Activated CD8-positive, alpha-beta memory T cell treated with anti-CD3 and anti-CD28 coated beads for 24 hours (primary cell): Measurements from ENCODE around the gene MPHOSPH6.
"Not testable (repeated sequence)": the region's sequence is repeated elsewhere in the genome, so short reads cannot be mapped to it uniquely, and the experiment has no call there.

Experiments
- DNase-seq: peaks from one replicate; pipeline ENCODE4 v3.0.0-alpha.2; 2020

The MPHOSPH6 gene

DNA sequence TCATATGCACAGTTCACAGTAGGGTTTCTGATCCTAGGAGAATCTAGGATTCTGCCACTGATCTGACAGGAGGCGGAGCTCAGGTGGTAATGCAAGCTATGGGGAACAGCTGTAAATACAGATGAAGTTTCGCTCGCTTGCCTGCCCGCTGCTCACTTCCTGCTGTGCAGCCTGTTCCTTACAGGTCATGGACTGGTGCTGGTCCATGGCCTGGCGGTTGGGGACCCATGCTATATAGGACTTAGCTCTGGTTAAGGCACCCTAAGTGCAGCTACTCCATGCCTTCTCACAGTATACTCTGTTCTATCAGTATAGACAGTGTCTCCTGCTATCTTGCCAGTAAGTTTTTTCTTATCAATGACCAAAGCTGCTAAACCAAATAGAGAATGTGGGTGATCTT, 2.4 kb downstream of the MPHOSPH6 start:
- DNase-seq, result no peak

DNA sequence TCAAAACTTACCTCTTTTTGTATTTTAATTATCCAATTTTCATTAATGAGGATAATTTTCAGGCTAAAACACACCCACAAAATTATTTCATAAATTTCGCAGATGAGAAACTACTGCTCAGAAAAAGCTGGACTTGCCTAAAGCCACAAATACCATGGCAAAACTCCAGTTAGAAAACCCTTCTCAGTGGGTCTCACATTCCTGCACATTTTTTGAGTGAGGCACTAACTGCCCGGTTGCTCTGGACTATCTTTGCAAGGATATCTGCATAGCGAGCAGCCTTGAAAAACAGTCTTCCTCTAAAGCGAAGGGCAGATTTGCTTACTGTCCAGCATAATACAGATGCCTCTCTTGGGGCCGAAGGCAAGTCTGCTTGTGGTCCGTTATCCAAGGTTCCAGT, 9.8 kb downstream of the MPHOSPH6 start:
- DNase-seq, result no peak

DNA sequence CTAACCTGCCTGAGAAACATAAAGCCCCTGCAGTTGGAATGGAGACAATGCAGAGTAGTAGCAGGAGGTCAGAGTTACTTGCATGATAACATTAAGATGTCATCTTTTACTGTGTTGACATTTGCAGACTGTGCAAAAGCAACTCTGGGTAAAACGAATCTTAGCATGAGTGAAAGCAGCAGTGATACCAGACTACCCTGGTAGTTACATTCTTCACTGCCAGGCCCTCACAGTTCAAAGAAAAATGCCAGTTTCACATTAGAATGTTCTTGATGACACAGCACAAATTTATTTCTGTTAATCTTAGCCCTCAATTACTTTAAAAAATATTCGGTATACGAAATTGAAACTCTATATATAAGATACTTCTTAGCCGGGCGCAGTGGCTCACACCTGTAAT, 12.2 kb downstream of the MPHOSPH6 start:
- no peak for DNase-seq

DNA sequence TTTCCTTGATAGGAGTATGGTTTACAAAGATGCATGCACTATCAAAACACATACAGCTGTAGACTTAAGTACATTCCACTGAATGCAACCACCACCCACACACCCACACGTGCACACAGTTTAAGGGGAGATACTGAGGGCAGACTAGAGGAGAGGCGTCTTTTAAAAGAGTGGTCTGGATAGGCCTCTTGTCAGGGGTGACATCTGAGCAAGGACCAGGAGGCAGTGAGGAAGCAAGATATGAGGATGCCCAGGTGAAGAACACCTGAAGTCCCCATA, 12.6 kb downstream of the MPHOSPH6 start:
- DNase-seq, result no peak

DNA sequence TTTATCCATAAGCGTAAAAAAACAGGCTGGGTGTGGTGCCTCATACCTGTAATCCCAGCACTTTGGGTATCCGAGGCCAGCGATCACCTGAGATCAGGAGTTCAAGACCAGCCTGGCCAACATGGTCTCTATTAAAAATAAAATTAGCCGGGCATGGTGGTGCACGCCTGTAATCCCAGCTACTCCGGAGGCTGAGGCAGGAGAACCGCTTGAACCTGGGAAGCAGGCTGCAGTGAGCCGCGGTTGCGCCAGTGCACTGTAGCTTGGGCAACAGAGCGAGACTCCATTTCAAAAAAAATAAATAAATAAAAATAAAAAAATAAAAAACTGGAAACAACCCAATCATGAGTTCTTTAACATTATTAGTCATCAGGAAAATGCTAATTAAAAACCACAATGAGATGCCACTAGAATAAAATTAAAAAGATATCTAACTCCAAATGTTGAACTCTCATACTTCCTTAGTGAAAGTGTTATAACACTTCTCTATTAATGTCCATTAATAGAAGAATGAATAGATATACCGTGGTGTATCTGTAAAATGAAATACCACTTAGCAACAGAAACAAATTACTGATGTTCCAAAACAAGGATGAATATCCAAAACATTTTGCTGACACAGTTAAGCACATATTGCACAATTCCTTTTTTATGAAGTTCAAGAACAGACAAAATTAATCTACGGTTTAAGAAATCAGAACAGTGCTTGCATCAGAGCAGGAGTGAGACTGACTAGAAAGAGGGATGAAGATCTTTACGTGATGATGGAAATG, 13.1 kb downstream of the MPHOSPH6 start:
- no peak for DNase-seq

DNA sequence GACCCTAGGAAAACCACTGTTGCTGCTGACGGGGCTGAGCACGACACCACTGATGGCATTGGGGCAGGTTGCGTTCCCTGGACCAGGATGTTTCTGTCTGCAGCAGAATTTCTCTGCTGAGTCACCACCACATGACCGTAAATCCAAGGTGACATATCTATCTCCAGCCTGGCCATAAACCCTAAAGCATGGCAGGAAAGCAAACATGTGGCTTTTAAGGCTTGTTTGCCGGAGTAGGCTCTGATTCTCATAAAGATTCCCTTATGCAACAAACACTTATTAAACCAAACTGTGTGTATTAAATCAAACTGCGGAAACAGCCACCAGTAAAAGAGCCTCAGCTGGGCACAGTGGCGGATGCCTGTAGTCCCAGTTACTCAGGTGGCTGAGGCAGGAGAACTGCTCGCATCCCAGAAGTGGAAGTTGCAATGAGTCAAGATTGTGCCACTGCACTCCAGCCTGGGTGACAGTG, 17.3 kb downstream of the MPHOSPH6 start:
- DNase-seq, result no peak

DNA sequence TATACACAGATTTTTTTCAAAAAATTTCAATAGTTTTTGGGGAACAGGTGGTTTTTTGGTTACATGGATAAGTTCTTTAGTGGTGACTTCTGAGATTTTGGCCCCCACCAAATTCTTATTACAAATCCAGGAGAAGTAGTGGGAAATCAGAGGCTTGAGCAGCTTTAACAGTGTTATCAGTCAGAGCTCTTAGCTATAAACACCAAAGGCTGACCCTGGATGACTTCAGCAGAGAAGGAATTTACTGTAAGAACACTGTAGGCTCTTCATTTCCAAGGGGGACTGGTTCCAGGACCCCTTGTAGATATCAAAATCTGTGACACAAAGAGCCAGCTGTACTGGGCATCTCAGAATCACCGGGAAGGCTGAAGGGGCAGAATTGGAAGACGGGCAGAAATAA, 17.8 kb downstream of the MPHOSPH6 start:
- DNase-seq, result no peak

DNA sequence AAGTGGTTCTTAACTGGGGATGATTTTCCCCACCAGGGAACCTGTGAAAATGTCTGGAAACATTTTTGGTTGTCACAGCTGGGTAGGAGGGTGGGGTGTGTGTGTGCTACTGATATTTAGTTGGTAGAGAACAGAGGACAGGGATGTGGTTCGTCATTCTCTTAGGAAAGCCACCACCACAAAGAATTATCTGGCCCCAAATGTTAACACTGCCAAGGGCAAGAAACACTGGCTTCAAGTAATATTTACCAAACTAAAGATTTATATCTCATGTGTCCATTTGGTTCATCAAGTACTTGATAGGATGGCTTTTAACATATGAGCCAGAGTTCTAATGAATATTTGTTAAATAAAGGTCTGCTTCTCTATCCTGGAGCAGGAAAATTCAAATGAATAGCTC, 19.5 kb downstream of the MPHOSPH6 start:
- DNase-seq, result no peak

DNA sequence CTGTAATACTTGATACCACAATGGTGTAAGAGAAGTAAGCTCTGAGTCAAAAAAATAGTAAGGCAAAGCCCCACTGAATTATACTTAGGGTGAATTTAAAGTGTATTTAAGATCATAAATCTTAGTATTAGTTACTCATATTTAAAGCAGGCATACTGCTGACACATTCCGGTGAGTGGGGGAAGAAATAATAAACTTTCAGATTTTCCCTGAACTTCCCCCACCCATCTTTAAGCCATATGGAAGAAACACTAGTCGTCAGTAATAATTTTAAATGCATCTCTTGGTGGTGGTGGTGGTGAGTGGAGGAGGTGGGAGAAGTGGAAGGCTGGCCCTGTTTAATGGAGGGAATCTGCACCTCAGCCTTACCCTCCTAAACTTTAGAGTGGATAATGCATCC, 20.5 kb downstream of the MPHOSPH6 start:
- DNase-seq, result no peak

DNA sequence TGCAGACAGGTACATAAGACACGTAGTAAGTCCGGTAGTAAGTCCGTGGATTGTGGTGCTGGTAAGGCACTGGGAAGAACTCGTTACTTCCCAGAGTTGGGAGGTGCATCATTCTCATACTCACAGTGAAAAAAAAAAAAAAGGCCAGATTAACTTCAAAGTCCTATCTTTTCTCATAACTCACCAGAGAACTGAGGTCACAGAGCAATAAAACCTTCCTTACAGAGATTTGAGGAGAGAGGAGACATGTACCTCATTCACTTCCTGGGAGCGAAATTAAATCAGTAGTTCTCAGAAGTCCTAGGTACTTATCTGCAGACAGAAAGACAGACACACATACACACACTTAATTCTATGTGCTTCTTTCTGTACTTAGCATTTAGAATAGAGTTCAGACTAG, 22.5 kb downstream of the MPHOSPH6 start:
- no peak for DNase-seq

DNA sequence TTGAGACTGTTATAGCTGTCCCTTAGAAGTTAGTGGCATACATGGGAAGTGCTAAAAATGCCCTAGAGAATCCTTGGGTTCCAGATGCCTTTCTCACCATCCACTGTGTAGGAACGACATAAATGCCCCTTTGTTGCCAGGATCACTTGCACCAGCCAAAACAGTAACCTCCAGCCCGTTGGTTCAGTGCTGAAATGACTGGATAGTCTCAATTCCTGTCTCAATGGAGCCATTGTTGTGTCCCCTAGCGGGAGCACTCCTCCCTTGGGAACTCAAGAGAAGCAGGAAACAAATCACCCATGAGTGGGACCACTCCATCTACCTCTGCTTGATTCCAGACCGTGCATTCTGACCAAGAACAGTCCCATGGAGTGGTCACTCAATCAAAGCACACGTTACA, 23.1 kb downstream of the MPHOSPH6 start:
- DNase-seq, result no peak

DNA sequence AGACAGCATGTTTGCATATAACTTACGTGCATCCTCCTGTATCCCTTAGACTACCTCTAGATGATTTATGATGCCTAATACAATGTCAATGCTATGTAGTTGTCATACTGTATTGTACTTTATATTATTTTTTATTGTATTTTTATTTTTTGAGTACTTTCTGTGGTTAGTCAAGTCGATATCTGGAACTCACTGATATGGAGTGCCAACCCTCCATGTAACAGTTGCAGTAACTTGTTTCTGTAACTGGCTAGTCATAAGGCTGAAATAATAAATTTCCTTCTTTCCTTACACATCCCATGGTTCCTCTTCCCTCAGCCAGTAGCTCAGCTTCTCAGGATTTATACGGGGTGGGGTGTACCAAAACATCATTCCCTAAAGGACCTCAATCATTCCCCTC, 23.5 kb downstream of the MPHOSPH6 start:
- DNase-seq, result no peak

DNA sequence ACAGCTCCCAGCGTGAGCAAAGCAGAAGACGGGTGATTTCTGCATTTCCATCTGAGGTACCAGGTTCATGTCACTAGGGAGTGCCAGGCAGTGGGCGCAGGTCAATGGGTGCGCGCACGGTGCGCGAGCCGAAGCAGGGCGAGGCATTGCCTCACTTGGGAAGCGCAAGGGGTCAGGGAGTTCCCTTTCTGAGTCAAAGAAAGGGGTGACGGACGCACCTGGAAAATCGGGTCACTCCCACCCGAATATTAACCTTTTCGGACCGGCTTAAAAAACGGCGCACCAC, 30.8 kb downstream of the MPHOSPH6 start:
- DNase-seq, result not testable (repeated sequence)

DNA sequence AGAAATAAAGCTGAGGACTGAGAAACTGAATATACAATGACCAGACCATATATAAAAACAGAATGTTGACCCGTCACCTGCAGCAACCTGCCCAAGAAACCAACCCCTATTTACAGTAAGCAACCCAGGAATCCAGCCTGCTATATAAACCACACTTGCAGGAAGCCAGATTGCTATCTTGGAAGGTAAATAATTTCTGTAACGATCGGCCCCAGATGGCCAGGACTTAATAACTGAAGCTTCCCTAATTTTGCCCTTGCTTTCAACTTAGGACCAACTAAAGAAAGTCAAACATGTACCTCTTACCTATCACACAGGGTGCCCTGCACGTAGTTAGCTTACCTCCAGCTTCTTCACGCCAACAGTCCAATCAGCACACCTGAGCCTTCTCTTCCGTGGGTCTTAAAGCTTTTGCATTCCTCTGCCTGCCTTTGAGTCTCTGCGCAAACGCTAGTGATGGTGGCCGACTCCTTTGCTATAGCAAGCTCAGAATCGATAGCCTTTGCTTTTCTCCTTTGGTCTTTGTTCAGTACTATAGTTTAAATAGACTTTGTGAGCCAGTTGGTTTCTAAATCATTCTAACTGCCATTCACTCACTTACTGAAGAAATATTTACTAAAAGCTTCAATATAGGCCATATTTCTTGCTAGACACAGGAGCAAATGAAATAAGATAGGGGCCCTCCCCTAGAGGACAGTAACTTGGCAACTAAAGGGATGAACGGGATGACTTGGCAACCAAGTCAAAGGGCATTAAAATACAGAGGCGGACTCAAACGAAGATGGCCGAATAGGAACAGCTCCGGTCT, 31.3 kb downstream of the MPHOSPH6 start:
- DNase-seq, result no peak

DNA sequence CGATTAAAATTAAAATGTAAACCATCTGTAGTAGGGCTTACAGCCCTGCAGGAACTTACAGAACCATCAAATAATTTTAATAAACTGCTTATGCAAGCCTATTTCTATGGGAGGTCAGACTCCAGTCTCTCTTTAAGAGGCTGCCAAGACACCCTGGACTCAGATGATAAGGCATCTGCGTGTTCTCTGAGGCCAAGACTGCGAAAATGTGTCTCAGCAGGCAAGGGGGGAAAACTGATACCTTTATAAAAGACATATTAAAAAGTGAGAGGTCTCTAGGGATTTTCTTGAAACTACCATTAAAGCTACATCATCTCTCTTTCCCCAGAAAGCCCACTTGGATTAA, 32.2 kb downstream of the MPHOSPH6 start:
- DNase-seq, result no peak

DNA sequence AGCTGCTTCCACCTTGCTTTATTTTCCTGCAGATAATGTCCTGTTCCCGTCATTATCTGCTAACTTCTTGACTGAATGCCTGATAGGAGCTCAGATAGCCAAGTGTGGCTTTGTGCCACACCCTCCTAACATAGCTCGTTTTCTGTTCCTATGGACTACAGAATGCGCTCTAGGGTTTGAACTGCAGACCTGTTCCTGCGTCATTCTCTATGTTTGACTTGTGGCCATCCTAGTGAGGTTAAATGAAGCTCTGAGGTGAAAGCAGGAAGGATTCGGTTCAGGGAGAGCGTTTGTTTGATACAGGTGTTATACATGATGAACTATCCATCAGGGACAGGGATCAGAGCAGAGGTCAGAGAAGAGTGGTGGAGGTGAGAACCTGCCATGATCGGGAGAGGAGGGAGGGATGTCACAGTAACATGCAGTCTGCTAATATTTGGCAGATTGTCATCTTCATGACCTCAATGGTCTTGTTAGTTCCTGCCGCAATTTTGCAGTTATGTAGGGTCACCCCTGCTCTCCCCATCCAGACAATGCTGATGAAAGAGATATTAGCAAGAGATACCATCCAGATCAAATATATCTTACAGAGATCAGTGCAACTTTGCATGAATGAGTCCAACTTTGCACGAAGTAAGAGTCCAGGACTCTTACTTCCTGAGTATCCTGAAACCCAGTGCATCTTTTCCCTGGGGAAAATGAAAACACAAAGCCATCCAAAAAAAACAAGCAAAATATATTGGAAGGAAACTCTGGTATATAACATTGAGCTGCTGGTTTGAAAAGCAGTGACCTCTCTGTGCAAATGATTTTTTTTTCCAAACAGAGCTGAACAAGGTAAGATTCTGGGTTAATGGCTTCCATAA, 32.8 kb downstream of the MPHOSPH6 start:
- DNase-seq, result no peak

DNA sequence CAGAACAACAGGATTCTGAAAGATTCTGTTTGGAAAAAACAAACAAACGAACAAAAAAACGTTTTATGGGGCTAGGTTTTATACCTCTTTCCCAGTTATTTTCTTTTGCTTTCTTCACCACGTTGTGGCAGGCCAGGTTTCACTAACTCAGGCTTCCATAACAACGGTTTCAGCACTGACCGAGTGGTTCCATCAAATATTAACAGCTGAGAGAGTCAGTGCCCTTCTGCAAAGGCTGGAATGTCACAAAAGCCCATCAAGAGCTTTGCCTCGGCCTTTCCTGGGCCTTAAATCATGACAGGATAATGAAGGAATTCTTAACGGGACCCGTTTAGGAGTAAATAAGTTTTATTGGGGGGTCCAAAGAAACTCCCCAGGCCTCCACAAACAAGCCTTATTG, 34.2 kb downstream of the MPHOSPH6 start:
- DNase-seq, result no peak

DNA sequence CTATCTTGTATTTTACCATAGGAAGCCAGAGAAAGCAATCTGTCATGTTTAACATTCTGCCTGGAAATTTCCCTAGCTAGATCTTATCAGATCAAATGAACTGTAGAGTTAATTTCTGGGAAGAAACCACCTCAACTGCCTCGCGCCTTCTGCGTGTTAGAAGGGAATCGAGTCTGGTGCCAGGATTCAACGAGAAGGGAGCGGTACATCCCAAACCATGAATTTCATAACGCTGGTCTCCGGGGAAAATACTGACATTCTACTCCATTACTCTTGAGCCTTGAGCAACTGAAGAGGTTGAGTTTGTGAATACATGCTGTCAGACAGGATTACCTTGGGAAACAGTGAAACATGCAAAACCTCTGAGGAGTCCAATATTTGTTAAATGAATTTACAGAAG, 35.2 kb downstream of the MPHOSPH6 start:
- no peak for DNase-seq

DNA sequence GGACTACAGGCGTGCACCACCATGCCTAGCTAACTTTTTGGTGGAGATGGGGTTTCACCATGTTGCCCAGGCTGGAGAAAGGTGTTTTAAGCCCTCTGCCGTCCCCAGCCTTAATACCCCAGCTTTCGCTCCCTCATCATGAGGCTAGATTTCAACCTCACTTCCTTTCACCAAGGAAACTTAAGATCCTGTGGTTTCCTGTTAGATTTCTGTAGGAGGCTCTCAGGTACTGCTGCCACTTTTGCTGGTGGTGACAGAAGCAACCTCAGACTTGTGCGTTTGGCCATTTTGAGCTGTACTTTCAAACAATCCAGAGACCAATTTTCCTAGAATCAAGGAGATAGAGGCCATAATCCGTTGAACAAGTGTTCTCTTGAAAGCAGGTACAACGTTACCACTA, 36.2 kb downstream of the MPHOSPH6 start:
- no peak for DNase-seq

DNA sequence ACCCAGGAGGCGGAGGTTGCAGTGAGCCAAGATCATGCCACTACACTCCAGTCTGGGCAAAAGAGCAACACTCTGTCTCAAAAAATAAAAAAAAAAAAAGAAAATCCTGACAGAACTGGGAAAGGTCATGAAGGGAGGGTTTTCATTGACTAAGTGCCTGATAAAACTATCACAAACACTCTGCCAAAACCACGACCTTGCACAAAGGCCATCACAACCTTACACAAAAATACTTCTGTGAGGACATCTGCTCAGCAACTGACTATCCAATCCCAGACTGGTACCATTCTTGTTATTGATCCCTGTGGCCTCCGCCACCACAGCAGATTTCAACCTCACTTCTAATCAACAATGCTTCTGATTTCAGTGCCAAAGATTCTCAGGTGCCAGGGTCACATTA, 40.1 kb downstream of the MPHOSPH6 start:
- no peak for DNase-seq

DNA sequence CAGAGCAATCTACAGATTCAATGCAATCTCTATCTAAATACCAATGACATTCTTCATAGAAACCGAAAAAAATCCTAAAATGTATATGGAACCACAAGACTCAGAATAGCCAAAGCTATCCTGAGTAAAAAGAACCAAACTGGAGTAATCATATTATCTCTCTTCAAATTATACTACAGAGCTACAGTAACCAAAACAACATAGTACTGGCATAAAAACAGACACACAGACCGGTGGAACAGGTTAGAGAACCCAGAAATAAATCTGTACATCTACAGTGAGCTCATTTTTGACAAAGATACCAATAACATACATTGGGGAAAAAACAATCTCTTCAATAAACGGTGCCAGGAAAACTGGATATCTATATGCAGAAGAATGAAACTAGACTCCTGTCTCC, 45.4 kb downstream of the MPHOSPH6 start:
- no peak for DNase-seq

DNA sequence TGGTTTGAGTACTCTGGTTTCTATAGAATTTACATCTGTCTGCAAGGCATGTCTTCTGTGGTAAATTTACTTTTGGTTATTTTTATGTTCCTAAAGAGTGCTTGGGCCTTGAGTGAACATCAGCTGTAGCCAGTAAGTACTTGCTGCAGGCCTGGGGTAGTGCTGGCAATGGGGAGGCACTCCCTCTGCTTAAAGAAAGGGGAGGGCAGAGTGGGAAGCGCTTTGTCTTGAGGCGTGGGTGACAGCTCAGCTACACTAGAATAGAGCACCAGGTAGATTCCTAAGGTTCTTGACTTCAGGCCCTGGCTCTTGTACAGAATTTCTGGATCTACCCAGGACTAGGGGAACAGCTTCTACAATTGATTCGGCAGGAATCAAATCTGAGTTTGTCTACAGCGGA, 50.6 kb downstream of the MPHOSPH6 start:
- no peak for DNase-seq

DNA sequence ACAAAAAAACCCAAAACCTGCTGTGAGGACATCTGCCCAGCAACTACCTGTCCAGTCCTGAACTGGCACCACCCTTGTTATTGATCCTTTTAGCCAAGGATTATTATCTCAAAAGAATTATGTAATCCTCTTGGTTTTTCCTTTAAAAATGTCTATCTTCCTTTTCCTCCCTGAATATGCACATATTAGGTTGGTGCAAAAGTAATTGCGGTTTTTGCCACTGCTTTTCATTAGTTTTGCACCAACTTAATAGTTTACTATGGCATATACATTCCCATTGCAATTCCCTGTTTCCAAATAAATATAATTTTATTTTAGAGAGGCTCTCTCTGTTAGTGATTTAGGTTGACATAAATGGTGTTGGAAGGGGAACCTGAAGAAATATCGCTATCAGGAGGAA, 51.3 kb downstream of the MPHOSPH6 start:
- no peak for DNase-seq

DNA sequence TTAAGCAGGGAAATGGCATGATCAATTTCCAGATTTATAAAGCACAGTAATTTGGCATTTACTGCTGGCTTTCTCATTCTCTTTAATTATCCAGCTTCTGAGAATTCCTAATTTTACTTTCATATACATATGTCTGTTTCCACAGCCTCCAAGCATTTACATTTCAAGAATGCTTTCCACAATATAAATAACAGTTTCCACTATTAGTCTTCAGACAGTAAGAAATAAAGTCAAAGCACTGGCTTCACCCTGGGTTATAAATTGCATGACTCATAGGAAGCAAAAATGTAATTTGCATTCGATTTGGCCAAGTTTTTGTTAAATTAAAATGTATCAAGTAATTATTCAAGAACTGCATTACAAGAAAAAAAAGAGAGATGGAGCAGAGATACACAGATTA, 53.5 kb downstream of the MPHOSPH6 start:
- DNase-seq, result no peak
